SK-N-SH (cell line): ENCODE data around the gene SORBS2.

Source experiments
- CTCF ChIP-seq: fragments of 200-600 bp; sonication (generic); IDR thresholded peaks from 2 replicates; pipeline ENCODE4 v1.6.1; 2017; ENCODE audit warnings: antibody characterized with exemption, mild to moderate bottlenecking, moderate library complexity
- RCOR1 ChIP-seq: fragments of 150-350 bp; IDR thresholded peaks from 2 replicates; pipeline ENCODE4 v1.6.1; 2017; ENCODE audit warnings: antibody characterized with exemption, low read length
- REST ChIP-seq: IDR thresholded peaks from 2 replicates; pipeline ENCODE4 v1.6.1; 2012; ENCODE audit warnings: mild to moderate bottlenecking, low read depth, low read length, moderate library complexity
- USF2 ChIP-seq: fragments of 150-350 bp; IDR thresholded peaks from 2 replicates; pipeline ENCODE4 v1.6.1; 2017; ENCODE audit warnings: antibody characterized with exemption, low read length, low read depth, borderline replicate concordance

GRCh38 chr4:185540040-185540439 is 272.0 kb downstream of the SORBS2 start:
- TF ChIP-seq REST (no peak), CTCF (no peak), RCOR1 (no peak), USF2 (no peak)
